Body of pancreas (tissue), 4 donors: ENCODE measurements around the gene TMPO. TPM values are rescaled to one million over a fixed set of nuclear protein-coding genes. Genes with fewer than 3 reads are reported as not detected.
A peak's percentile ranks its signal among the peaks of the same experiment; 100 is the strongest.
"Not testable (repeated sequence)": the region's sequence is repeated elsewhere in the genome, so short reads cannot be mapped to it uniquely, and the experiment has no call there.

Experiments
- ATAC-seq: fragments of 150-250 bp; one replicate; pipeline ENCODE4 v1.9.1; 2016
- DNase-seq, 4 donors: peaks; one replicate each; pipeline ENCODE4 v3.0.0-alpha.2; 2019
- H3K27ac ChIP-seq, 4 donors: fragments of 200-600 bp; sonication (generic); 1 replicate in 3 of 4; 2 replicates in 1 of 4; pipeline versions ENCODE4 v1.5.1 to v1.6.1; 2016 to 2019; ENCODE audit warnings: mild to moderate bottlenecking in 1 of 4, mixed read lengths in 1 of 4, moderate library complexity in 1 of 4
- H3K27me3 ChIP-seq, 2 donors: fragments of 200-600 bp; sonication (generic); one replicate each; pipeline ENCODE4 v1.6.0; 2016; ENCODE audit warnings: mild to moderate bottlenecking in 1 of 2
- H3K36me3 ChIP-seq, 2 donors: fragments of 200-600 bp; sonication (generic); replicated peaks in 1 of 2; 2 replicates each; pipeline ENCODE4 v1.5.1; 2016; ENCODE audit warnings: low read depth in 2 of 2; ENCODE audit not compliant: insufficient read depth in 1 of 2
- H3K4me1 ChIP-seq: fragments of 200-600 bp; sonication (generic); one replicate; pipeline ENCODE4 v1.6.0; 2016
- H3K4me3 ChIP-seq, 2 donors: fragments of 200-600 bp; sonication (generic); 1 replicate in 1 of 2; 2 replicates in 1 of 2; pipeline ENCODE4 v1.5.1; 2016 to 2019
- H3K9me3 ChIP-seq, 3 donors: fragments of 200-600 bp; sonication (generic); 1 replicate in 2 of 3; 2 replicates in 1 of 3; pipeline ENCODE4 v1.5.1; 2016
- CTCF ChIP-seq, 7 experiments: fragments of 450-650 bp in 4 of 7; fragments of 200-600 bp in 3 of 7; sonication (generic) in 3 of 7; IDR thresholded peaks; one replicate each; pipeline ENCODE4 v1.5.1; 2016 to 2019; ENCODE audit warnings: antibody characterized with exemption in 7 of 7
- POLR2A ChIP-seq, 3 donors: fragments of 450-650 bp; IDR thresholded peaks; one replicate each; pipeline ENCODE4 v1.6.1; 2016; ENCODE audit warnings: antibody characterized with exemption in 3 of 3, mild to moderate bottlenecking in 2 of 3
- WGBS, 2 donors: methylation state at CpG; one replicate each; pipeline ENCODE4 v1.1.5; 2017; 5-methylcytosine and 5-hydroxymethylcytosine counted together
- intact Hi-C: fragments of 100-400 bp; cut with DNase I; formaldehyde crosslinking; loops from one replicate; pipeline ENCODE4 v1.15.1; 2023
- total RNA-seq, 2 donors: library from RNA; depleted of rRNA; stranded (reverse); fragments of >200 nt; gene quantifications; one replicate each; pipeline ENCODE4 v1.1.0, GENCODE V29; 2016

TMPO gene
- total RNA-seq, 2 donors from 2014 or later, result 84.7 to 94.9 TPM

GRCh38 chr12:98483621-98484503 lies 31.5 kb upstream of the TMPO start:
- intact Hi-C loops, result no loop called here
- H3K4me1 ChIP-seq, result peaks cover 15% of the 10 kb centered on the region
- no peak overlapping the region for H3K4me3 ChIP-seq
- no peaks in the 10 kb centered on the region for H3K27me3 ChIP-seq
- no peaks in the 10 kb centered on the region for H3K9me3 ChIP-seq
- no peaks in the 10 kb centered on the region for H3K36me3 ChIP-seq
- DNase-seq (peak; percentile 89 to 95 (median 92)), ATAC-seq (peak; percentile 98)
- peak overlapping the region; percentile 78 to 92 (median 90) for H3K27ac ChIP-seq
- TF ChIP-seq CTCF (IDR thresholded peaks at IDR 0.05) (no peak), POLR2A (IDR thresholded peaks at IDR 0.05) (peak in 2 of 3 donors; percentile 56 to 59)
- 34 to 40% methylated on average over 7 of the region's 7 CpGs for WGBS, 2 donors

- Histone ChIP-seq H3K4me3 (no peak overlapping the region), H3K27me3 (no peaks in the 10 kb centered on the region), H3K4me1 (peaks cover 31% of the 10 kb centered on the region), H3K27ac (no peak overlapping the region), H3K36me3 (no peaks in the 10 kb centered on the region), H3K9me3 (no peaks in the 10 kb centered on the region)
- ATAC-seq (no peak), DNase-seq (no peak)
- intact Hi-C loops, result no loop called here
- WGBS, 2 donors, result 83% methylated on average over 5 to 6 of the region's 6 CpGs
- no peak for TF ChIP-seq CTCF (IDR thresholded peaks at IDR 0.05)
- TF ChIP-seq POLR2A (IDR thresholded peaks at IDR 0.05), result no peak
Measured at GRCh38 chr12:98485792-98486340, 29.5 kb upstream of the TMPO start.

GRCh38 chr12:98488416-98488815 lies 27.0 kb upstream of the TMPO start:
- intact Hi-C loops, result not testable (repeated sequence)

GRCh38 chr12:98489176-98489575 lies 26.2 kb upstream of the TMPO start:
- no peaks in the 10 kb centered on the region for H3K27me3 ChIP-seq
- DNase-seq (peak in 1 of 4 donors; percentile 12), ATAC-seq (no peak)
- no peaks in the 10 kb centered on the region for H3K36me3 ChIP-seq
- WGBS, 2 donors, result 62 to 74% methylated on average over 3 of the region's 3 CpGs
- intact Hi-C loops, result no loop called here
- H3K4me3 ChIP-seq, result no peak overlapping the region
- TF ChIP-seq POLR2A (IDR thresholded peaks at IDR 0.05) (no peak), CTCF (IDR thresholded peaks at IDR 0.05) (no peak)
- H3K4me1 ChIP-seq, result peaks cover 46% of the 10 kb centered on the region
- no peaks in the 10 kb centered on the region for H3K9me3 ChIP-seq
- H3K27ac ChIP-seq, result peak overlapping the region in 2 of 4 donors; percentile 2 to 39

More at GRCh38 chr12:98488416-98488815, 27.0 kb upstream of the TMPO start:
- not testable (repeated sequence) for H3K27me3 ChIP-seq, DNase-seq, H3K36me3 ChIP-seq, H3K27ac ChIP-seq, H3K4me3 ChIP-seq, ATAC-seq, H3K9me3 ChIP-seq
- peaks cover 44% of the 10 kb centered on the region for H3K4me1 ChIP-seq
- WGBS, 2 donors, result 92 to 97% methylated on average over 9 of the region's 9 CpGs
